ENCODE results near the gene SDF2L1.
"Not testable (repeated sequence)": the region's sequence is repeated elsewhere in the genome, so short reads cannot be mapped to it uniquely, and the experiment has no call there.

SDF2L1 gene

DNA sequence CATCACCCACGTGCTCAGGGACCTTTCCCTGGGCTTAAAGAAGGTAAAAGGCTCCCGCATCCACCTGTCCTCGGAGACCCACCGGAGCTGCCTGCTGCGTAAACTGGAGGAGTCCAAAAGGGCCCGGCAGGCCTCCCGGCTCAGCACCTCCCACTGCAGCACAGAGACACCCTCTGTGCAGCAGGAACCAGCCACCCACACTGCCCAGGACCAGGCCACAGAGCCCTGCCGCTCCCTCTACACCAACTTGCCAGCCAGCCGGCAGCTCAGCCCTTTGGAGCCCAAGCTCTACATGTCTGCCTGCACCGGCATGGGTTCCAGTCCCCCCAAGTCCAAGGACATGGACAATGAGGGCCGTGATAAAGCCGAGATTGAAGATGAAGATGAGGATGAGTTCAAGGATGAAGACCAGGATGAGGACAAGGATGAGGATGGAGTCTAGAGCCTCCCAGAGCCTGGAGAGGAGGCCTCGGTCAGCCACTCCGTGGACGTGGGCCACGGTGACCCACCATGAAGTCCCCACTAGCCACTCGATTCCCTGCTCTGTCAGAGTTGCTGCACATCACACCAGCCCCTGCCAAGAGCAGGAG, 5.4 kb upstream of the SDF2L1 start:
- no peak for DNase-seq (ENCODE audit: low spot score)

- not testable (repeated sequence) for DNase-seq (ENCODE audit: low spot score)
Measured at GRCh38 chr22:21637450-21637849, 4.7 kb upstream of the SDF2L1 start.

DNA sequence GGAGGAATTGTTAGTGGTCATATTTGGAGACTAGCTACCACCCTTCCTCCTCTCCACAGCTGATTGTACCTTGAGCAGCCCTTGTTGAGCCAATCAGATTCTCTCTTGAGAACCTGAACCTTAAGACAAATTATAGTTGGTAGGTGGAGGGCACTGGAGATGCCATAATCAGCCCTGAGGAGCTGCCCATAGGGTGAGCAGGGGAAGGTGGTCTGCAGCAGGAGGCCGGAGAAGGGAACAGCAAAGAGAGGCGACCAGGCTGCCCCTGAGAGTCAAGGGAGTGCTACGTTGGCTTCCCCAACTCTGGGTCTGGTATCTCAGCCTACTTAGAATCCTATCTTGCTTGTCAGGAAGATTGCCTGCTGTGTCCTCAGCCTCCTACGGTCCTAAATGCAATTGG, 2.7 kb upstream of the SDF2L1 start:
- DNase-seq (ENCODE audit: low spot score), result peak; percentile 12

- DNase-seq (ENCODE audit: low spot score), result no peak
Measured at GRCh38 chr22:21640810-21641209, 1.3 kb upstream of the SDF2L1 start.

DNA sequence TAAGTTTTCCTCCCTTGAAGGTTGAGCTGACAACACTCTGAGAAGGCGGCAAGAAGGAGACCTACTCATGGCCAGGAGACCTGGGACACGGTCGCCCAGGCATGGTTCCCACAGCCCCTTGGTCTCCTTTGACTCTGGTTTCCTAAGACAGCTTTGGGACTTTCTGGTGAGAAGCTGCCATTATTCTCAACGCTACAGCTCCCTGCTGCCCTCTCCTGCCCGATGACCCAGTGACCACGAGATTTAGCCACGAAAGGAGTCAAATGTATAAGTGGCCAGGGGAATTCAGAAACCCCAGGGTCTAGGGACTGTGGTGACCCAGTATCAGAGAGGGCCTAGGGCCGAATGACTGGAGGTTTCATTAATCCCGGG, 699 bp upstream of the SDF2L1 start:
- DNase-seq (ENCODE audit: low spot score), result no peak

- peak; percentile 79 for DNase-seq (ENCODE audit: low spot score)
Measured at GRCh38 chr22:21642584-21643448, 714 bp downstream of the SDF2L1 start.

GRCh38 chr22:21643533-21644357, 1.6 kb downstream of the SDF2L1 start:
- no peak for DNase-seq (ENCODE audit: low spot score)

GRCh38 chr22:21645513-21645912, 3.4 kb downstream of the SDF2L1 start:
- not testable (repeated sequence) for DNase-seq (ENCODE audit: low spot score)

GRCh38 chr22:21646608-21647590, 4.8 kb downstream of the SDF2L1 start:
- peak; percentile 70 for DNase-seq (ENCODE audit: low spot score)

DNA sequence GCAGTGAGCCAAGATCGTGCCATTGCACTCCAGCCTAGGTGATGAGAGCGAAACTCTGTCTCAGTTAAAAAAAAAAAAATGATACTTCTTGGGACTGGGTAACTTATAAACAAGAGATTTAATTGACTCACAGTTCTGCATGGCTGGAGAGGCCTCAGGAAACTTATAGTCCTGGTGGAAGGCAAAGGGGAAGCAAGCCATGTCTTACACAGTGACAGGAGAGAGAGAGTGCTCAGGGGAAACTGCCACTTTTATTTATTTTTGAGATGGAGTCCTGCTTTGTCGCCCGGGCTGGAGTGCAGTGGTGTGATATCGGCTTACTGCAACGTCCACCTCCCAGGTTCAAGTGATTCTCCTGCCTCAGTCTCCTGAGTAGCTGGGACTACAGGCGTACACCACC, 8.2 kb downstream of the SDF2L1 start:
- DNase-seq (ENCODE audit: low spot score), result no peak

GRCh38 chr22:21650823-21651520, 8.9 kb downstream of the SDF2L1 start:
- DNase-seq (ENCODE audit: low spot score), result peak; percentile 25

DNA sequence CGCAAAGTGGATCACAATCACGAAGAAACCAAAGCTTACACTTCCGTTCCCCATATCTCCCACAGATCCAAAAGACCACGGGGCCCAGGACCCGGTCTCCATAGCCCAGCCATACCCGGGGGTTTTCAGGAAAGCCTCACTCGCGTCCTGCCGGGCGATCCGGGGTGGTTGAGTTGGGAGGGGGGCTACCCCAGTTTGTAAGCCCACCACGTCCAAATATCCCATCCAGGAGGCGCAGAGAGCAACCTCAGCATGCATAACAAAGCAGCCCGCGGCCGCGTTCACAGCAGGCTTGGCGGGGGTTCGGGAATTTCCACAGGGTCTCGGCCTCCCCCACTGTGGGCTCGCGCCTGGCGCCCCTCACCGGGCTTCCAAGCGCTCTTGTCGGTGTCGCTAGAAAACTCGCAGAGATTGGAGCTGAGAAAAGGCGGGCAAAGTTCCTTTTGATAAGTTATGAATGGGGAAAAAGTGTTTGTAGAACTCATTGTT, 9.5 kb downstream of the SDF2L1 start:
- no peak for DNase-seq (ENCODE audit: low spot score)

- DNase-seq (ENCODE audit: low spot score), result peak; percentile 94
Measured at GRCh38 chr22:21652010-21652546, 10.0 kb downstream of the SDF2L1 start.

DNA sequence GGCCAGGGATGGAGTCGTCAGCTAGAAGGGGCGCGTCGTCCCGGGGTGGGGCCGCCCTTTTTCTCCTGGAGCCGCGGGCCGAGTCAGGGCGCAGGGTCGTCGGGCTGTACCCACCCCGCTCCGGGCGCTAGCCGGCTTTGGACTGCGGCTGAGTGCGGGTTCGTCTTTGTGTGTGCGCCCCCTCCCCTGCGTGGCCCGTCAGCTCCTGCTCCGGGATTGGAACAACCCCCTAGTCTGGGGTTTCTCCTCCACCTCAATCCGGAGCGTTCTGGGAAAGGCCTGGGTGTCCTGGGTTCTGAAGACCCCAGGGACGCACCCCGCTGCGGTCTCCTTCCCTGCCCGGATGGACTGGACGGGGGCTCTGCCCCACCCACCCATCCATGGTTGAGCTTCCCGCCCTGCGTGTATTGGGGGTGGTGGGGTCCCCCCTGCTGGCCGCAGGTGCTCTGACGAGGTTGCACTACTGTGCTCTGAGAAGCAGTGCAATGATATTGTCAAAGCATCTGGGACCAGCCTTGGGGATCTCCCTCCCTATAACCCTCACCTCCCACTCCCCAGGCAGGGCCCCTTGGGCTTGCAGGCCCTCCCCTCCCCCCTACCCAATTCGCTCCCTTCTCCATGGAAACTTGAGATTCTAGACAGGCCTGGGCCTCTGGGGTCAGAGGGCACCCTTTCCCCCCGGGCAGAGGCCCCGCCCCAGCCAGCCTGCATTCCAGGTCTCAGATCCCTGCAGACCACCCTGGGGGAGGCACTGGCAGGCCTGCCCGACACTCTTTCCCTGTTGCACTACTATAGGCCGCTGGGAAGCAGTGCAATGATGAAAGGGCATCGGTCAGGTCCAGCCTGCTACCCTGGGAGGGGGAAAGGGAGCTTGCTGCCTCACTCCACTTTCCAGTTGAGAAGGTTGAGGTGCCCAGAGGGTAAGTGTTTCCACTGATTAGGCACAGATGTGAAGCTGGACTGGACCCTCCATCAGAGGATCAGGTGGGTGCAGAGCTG, 10.7 kb downstream of the SDF2L1 start:
- no peak for DNase-seq (ENCODE audit: low spot score)

GRCh38 chr22:21657020-21657359, 14.9 kb downstream of the SDF2L1 start:
- no peak for DNase-seq (ENCODE audit: low spot score)

DNA sequence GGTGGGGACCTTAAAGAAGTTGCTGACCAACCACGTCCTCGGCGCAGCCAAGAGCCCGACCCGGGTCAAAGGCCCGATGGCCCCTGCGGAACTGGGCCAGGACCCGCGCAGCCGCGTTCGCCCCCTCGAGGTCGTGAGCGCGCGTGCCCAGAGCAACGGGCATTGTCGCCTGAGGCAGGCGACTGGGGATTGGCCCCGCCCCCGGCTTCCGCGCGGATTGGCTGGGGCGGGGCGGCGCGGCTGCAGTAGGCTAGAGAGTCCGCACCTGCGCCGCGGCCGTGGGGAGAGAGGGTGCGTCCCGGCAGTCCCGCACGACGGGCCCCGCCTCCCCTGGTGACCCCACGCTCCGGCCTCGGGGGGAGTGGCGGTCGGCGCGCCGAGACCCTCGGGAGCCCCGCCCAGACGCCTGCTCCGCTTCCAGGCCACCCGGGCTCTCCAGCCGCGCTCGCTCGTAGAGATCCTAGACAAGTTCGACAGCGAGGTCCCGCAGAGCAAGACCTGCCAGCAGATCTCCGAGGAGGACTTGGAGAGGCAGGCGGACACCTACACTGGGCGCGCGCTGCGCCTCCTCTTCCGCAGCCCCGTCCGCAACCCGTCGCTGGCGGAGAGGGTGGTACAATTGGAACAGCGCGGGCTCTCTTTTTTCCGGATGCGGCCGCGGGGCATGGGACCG, 15.4 kb downstream of the SDF2L1 start:
- peak; percentile 96 for DNase-seq (ENCODE audit: low spot score)

DNA sequence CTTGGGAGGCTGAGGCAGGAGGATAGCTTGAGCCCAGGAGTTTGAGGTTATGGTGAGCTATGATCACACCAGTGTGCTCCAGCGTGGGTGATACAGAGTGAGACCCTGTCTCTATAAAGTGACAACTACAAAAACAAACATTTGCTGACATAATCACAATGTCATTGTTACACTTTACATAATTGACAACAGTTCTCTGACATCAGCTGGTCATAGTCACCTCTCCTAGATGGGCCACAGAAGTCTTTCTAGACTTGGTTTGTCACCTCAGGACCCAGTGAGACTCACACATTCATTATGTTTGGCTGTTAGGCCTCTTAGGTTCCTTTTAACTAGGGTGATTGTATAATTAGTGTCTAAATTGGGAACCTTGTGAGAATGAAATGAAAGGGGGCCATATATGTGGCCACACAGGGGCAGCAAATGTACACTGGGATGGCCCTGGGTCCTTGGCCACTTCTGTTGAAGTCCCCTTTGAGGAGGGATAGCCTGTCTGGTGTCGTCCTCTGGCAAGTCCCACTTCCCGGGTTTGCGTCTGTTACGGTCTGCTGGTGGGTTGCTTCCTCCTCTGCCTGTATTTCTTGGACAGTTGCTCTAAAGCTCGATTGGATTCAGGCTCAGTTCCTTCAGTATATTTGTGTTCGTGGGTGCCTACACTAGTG, 17.9 kb downstream of the SDF2L1 start:
- no peak for DNase-seq (ENCODE audit: low spot score)

DNA sequence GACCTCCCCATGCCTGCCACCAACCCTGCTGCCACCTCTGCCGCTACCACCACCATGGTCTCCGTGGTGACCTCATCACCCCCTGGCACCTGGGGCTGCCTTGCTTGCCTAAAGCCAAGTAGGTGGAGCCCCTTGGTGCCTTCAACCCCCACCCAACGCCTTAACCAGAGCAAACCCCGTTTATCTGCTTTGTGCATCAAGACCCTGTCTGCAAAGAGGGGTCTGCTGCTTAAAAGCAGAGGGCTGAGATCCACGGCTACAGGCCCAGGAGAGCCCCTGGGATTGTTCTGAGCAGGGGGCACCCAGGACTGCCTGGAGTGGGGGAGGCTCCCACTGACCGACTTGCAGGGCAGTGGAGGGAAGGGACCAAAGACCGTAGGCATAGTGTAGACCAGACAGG, 18.8 kb downstream of the SDF2L1 start:
- DNase-seq (ENCODE audit: low spot score), result no peak

Data from D341Med (cell line).